WERI-Rb-1 (cell line): ENCODE data around the gene AGAP1.

ENCODE experiments used
- DNase-seq: peaks from one replicate; pipeline ENCODE4 v3.0.0-alpha.2; 2020
- H3K27ac ChIP-seq: fragments of 250-450 bp; sonication (Bioruptor Pico); 2 replicates; pipeline ENCODE4 v1.5.1; 2020; ENCODE audit warnings: mild to moderate bottlenecking, moderate library complexity
- H3K27me3 ChIP-seq: fragments of 250-450 bp; sonication (Bioruptor Pico); 2 replicates; pipeline ENCODE4 v1.5.1; 2021; ENCODE audit warnings: mild to moderate bottlenecking, low read depth, moderate library complexity; ENCODE audit not compliant: insufficient read depth, severe bottlenecking
- H3K36me3 ChIP-seq: fragments of 250-450 bp; sonication (Bioruptor Pico); 2 replicates; pipeline ENCODE4 v1.5.1; 2020; ENCODE audit warnings: mild to moderate bottlenecking, moderate library complexity
- H3K4me3 ChIP-seq: 2 replicates; pipeline ENCODE4 v1.5.1; 2011; ENCODE audit warnings: low read depth, mild to moderate bottlenecking, control low read depth, low read length
- H3K9me3 ChIP-seq: fragments of 250-450 bp; sonication (Bioruptor Pico); 2 replicates; pipeline ENCODE4 v1.5.1; 2021; ENCODE audit warnings: mild to moderate bottlenecking, moderate library complexity; ENCODE audit not compliant: severe bottlenecking
- TF ChIP-seq, protein P1 (sequence below): IDR thresholded peaks from 2 replicates; pipeline ENCODE4 v1.5.1; 2011; ENCODE audit warnings: low read depth, mild to moderate bottlenecking, control low read depth, inconsistent platforms, low read length

AGAP1 gene

DNA sequence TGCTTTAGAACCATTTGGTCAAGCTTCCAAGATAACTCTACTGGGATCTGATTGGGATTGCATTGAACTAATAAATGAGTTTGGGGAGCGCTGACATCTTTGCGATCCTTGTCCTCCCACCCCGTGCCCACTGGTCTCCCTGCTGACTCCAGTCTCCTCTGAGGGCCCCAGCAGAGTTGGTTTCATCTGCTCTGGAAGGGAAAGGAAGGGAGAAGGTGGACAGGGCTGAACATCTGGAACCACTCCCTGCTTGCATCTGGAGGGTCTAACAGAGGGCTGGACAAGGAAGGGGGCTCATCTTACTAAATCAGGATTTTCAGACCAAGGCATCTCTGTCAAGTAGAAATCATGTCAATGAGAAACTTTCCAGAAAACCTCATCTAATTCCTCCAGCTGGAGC, 661.6 kb downstream of the AGAP1 start:
- H3K27ac ChIP-seq, result no peak overlapping the region
- no peak for DNase-seq
- peaks cover 72% of the 10 kb centered on the region for H3K27me3 ChIP-seq
- TF ChIP-seq, protein P1, sequence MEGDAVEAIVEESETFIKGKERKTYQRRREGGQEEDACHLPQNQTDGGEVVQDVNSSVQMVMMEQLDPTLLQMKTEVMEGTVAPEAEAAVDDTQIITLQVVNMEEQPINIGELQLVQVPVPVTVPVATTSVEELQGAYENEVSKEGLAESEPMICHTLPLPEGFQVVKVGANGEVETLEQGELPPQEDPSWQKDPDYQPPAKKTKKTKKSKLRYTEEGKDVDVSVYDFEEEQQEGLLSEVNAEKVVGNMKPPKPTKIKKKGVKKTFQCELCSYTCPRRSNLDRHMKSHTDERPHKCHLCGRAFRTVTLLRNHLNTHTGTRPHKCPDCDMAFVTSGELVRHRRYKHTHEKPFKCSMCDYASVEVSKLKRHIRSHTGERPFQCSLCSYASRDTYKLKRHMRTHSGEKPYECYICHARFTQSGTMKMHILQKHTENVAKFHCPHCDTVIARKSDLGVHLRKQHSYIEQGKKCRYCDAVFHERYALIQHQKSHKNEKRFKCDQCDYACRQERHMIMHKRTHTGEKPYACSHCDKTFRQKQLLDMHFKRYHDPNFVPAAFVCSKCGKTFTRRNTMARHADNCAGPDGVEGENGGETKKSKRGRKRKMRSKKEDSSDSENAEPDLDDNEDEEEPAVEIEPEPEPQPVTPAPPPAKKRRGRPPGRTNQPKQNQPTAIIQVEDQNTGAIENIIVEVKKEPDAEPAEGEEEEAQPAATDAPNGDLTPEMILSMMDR, result no peak
- H3K9me3 ChIP-seq, result peaks cover 18% of the 10 kb centered on the region
- no peak overlapping the region for H3K4me3 ChIP-seq
- no peaks in the 10 kb centered on the region for H3K36me3 ChIP-seq

DNA sequence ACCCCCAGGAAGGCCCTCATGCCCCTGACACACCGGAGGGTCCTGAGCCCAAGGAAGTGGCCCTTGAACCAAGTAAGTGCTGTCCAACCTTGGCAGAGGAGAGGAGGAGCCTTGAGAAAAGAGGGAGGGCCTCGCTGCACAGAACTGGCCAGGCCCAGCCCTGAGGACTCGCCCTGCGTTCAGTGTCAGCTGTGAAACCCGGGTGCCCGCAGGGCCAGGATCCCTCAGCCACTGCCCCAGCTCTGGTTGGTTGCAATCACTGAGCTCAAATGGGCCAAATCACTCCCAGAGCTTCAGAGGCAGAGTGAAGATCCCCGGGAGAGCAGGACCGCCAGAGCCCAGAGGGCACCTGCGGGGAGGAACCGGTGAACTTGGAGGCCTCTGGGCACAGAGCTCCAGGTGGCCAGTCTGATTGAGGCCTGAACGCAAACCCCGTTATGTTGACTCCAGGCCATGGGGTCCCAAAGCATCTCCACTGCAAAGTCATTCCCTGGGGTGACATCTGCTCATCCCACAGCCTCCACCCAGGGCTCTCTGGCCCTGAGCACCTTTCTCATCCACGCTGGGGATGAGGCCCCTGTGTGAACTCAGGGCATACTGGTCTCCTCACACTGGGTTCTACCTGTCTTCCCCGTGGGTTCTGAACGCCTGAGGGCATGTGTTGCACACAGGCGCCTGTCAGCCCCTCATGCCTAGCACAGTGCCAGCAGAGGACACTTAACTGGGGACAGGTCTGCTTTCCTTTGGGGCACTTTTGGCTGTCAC, 662.4 kb downstream of the AGAP1 start:
- DNase-seq, result no peak
- H3K27me3 ChIP-seq, result peaks cover 81% of the 10 kb centered on the region
- H3K27ac ChIP-seq, result no peak overlapping the region
- no peaks in the 10 kb centered on the region for H3K36me3 ChIP-seq
- TF ChIP-seq, protein P1, result no peak
- H3K9me3 ChIP-seq, result peaks cover 15% of the 10 kb centered on the region
- no peak overlapping the region for H3K4me3 ChIP-seq

DNA sequence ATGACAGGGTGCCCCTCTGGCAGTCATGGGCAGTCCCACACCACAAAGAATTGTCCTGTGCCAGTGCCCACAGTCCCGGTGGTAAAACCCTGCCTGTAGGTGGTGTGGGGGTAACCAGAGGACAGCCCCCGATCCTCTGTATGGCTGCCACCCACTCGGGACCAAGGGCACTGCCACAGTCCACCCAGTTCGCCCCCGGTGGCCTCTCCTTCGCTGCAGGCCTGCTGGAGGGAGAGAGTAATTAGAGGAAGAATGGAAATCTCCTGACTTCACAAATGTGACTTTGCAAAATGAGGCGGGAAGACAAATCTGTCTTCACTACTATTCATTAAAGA, 663.0 kb downstream of the AGAP1 start:
- Histone ChIP-seq H3K27me3 (peaks cover 85% of the 10 kb centered on the region), H3K9me3 (peaks cover 15% of the 10 kb centered on the region), H3K27ac (no peak overlapping the region), H3K4me3 (no peak overlapping the region), H3K36me3 (no peaks in the 10 kb centered on the region)
- TF ChIP-seq, protein P1, result no peak
- no peak for DNase-seq

DNA sequence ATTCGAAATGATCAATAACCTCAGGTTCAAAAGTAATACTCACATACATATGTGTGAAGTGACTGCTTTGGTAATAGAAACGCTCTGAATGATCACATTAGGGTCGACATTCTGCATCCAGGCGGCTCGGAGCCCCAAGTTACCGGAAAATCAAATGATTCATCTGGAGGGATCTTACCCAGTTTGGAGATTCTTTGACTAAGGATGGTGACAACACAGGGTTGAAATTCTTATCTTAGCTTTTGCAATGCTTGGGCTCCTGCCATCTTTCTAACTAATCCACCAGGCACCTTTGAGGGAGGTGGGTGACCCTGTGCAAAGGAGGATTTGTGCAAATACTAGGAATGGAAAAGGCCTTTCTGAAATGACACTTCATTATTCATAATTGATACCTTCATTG, 663.5 kb downstream of the AGAP1 start:
- Histone ChIP-seq H3K36me3 (no peaks in the 10 kb centered on the region), H3K4me3 (no peak overlapping the region), H3K27me3 (peaks cover 87% of the 10 kb centered on the region), H3K27ac (no peak overlapping the region), H3K9me3 (peaks cover 11% of the 10 kb centered on the region)
- TF ChIP-seq, protein P1, result no peak
- no peak for DNase-seq

DNA sequence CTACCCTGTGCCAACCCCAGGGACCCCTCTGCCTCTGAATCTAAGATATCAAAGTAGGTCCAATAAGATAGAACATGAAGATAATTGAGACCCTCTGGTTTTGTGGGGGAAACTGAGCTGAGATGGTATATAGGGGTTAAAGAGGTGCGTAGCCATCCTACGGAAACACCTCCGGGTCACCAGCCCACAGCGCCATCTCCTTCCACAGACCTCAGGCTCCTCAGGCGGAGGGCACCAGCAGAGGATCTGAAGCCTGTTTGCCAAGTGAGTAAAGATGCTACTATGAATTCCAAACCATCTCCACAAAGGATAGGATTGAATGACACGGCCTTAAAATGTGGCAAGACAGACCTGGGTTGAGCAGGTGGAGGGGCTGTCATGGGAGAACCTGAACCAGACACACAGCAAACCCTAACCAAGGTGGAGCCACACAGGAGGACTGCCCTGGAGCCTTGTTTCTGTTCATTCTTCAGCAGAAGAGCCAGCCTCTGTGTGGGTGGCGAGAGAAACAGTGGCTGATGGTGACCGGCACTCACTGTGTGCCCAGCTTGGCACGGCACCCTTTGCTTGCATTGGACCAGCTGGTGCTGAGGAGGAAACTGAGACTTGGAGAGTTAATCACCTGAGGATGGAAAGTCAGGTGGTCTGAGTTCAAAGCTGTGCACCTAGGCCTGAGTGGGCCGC, 664.1 kb downstream of the AGAP1 start:
- Histone ChIP-seq H3K4me3 (no peak overlapping the region), H3K27me3 (peaks cover 90% of the 10 kb centered on the region), H3K9me3 (peaks cover 5% of the 10 kb centered on the region), H3K36me3 (no peaks in the 10 kb centered on the region), H3K27ac (no peak overlapping the region)
- no peak for DNase-seq
- TF ChIP-seq, protein P1, result no peak
